ENCODE measurements around the gene FBXW10B.
"Not testable (repeated sequence)": the region's sequence is repeated elsewhere in the genome, so short reads cannot be mapped to it uniquely, and the experiment has no call there.

DNA sequence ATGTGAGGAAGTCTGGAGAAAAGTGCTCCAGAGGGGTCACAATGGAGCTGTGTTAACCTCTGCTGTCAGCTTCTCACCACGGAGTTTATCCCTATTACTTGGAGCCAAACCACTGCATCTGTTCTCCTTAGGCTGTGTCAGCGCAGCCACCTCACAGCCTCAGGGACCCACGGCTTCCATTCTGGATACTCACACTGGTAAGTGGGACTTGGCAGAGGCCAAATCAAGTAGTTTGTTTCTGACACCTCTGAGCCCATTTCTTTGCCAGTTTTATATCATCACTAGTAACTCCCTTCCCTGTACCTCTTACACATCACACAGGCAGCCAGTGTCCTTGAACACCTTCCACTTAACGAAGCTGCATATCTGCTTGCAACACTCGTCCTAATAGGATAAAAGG is 44.8 kb downstream of the FBXW10B start:
- TF ChIP-seq, protein P1, sequence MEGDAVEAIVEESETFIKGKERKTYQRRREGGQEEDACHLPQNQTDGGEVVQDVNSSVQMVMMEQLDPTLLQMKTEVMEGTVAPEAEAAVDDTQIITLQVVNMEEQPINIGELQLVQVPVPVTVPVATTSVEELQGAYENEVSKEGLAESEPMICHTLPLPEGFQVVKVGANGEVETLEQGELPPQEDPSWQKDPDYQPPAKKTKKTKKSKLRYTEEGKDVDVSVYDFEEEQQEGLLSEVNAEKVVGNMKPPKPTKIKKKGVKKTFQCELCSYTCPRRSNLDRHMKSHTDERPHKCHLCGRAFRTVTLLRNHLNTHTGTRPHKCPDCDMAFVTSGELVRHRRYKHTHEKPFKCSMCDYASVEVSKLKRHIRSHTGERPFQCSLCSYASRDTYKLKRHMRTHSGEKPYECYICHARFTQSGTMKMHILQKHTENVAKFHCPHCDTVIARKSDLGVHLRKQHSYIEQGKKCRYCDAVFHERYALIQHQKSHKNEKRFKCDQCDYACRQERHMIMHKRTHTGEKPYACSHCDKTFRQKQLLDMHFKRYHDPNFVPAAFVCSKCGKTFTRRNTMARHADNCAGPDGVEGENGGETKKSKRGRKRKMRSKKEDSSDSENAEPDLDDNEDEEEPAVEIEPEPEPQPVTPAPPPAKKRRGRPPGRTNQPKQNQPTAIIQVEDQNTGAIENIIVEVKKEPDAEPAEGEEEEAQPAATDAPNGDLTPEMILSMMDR (IDR thresholded peaks at IDR 0.05): not testable (repeated sequence)
- TF ChIP-seq POLR2A (IDR thresholded peaks at IDR 0.05): not testable (repeated sequence)

All from esophagus squamous epithelium (tissue), 4 donors.